ENCODE measurements around the gene LAMA4.

DNA sequence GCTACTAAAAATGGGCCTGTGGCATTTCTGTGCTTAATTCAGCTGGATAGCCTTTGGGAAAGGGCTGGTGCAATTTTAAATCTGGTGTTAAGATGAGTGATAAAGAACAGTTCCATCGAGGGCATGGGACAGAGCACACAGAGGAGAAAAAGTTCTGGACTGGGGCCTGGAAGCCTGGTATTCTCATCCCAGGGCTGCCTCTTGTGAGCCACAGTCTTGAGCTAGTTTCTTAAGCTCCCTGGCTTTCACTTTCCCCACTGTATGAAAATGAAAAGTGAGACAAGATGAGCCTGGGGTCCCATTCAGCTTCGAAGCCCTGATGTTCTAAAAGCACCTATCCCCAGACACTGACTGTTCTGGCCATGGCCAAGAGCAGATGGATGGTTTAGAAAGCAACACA is 14.3 kb upstream of the LAMA4 start:
- no peak for TF ChIP-seq POLR2A (IDR thresholded peaks at IDR 0.05)
- TF ChIP-seq POLR2AphosphoS5 (IDR thresholded peaks at IDR 0.05; ENCODE audit: insufficient read depth in 1 of 2, low read depth in 1 of 2) = no peak
- TF ChIP-seq, protein P1, sequence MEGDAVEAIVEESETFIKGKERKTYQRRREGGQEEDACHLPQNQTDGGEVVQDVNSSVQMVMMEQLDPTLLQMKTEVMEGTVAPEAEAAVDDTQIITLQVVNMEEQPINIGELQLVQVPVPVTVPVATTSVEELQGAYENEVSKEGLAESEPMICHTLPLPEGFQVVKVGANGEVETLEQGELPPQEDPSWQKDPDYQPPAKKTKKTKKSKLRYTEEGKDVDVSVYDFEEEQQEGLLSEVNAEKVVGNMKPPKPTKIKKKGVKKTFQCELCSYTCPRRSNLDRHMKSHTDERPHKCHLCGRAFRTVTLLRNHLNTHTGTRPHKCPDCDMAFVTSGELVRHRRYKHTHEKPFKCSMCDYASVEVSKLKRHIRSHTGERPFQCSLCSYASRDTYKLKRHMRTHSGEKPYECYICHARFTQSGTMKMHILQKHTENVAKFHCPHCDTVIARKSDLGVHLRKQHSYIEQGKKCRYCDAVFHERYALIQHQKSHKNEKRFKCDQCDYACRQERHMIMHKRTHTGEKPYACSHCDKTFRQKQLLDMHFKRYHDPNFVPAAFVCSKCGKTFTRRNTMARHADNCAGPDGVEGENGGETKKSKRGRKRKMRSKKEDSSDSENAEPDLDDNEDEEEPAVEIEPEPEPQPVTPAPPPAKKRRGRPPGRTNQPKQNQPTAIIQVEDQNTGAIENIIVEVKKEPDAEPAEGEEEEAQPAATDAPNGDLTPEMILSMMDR (IDR thresholded peaks at IDR 0.05) = no peak

Data from vagina (tissue), 2 donors.